ENCODE measurements around the gene CSTF1. TPM values are rescaled to one million over a fixed set of nuclear protein-coding genes. Genes with fewer than 3 reads are reported as not detected.
"Not testable (repeated sequence)": the region's sequence is repeated elsewhere in the genome, so short reads cannot be mapped to it uniquely, and the experiment has no call there.

CSTF1 gene
- total RNA-seq, 1 donor from 2014 or later: 39.1 TPM

- DNase-seq: no peak
These were observed 17.5 kb downstream of the CSTF1 start for GRCh38 chr20:56409956-56410355.

- not testable (repeated sequence) for DNase-seq
These were observed 18.8 kb downstream of the CSTF1 start for GRCh38 chr20:56411287-56411686.

DNA sequence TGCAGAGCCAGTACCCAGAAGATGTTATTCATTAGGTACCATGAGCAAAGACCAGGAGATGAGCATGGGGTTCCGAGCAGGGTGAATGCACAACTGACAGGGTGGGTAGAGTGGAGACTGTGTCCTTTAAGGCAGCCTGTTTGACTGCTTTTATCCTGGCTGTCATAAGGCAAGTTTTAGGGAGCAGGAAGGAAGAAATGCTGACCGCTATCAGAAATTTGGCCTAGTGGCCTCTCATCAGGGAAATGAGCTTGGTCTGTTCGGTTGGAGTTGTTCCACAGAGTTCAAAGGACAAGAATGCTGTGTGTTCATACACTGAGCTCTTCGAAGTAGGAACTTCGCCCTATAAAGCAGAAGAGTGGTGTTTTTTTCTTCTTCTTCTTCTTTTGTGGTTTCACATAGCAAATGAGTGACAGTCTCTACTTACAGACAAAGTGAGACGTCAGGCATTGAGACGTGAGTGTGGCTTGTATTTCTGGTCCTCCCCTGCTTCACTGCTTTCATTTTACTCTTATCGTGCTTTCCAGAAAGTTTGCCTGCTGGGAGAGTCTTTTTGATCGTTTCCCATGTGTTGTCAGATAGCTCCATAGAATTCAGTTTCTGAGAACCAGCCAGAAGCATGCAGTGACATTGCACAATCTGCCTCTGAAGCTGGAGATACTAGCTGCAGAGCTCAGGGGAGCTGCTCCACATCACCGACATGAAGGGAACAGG lies 19.5 kb downstream of the CSTF1 start, which contains the start of gene CASS4:
Gene CASS4, plus strand, starts transcription at position 502 of the 714 bp plus-strand sequence. Its CDS starts 199 bp downstream, at position 701.
- DNase-seq: peak; percentile 37

DNA sequence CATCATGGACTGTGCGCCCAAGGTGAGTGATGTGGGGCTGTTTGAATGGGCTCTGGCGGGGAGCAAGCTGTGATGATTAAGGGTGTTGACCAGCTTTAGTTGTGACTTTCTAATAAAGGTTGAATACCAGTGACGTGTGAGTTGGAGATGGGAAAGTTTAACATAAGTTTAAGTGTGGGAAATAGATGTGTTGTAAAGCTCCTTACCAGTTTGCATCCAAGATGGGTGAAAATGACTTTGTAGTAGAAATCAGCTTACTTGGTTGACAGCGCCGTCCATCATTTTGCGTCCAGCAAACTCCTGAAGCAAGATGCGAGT lies 20.0 kb downstream of the CSTF1 start:
- DNase-seq: no peak

DNA sequence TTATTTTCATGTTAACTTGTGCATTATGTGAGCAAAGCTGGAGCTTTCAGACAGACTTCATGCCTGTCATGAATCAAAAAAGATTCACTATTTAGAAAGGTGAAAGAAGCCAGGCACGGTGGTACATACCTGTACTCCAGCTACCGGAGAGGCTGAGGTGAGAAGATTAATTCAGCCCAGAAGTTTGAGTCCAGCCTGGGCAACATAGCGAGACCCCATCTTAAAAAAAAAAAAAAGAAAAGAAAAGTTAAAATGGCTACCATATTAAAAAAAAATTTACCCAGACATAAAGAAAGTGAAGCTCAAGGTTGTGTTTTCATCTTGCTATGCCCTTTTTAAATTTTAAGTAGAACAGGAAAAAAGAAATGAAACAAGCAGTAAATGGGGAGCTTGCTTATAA lies 20.5 kb downstream of the CSTF1 start:
- no peak for DNase-seq

DNA sequence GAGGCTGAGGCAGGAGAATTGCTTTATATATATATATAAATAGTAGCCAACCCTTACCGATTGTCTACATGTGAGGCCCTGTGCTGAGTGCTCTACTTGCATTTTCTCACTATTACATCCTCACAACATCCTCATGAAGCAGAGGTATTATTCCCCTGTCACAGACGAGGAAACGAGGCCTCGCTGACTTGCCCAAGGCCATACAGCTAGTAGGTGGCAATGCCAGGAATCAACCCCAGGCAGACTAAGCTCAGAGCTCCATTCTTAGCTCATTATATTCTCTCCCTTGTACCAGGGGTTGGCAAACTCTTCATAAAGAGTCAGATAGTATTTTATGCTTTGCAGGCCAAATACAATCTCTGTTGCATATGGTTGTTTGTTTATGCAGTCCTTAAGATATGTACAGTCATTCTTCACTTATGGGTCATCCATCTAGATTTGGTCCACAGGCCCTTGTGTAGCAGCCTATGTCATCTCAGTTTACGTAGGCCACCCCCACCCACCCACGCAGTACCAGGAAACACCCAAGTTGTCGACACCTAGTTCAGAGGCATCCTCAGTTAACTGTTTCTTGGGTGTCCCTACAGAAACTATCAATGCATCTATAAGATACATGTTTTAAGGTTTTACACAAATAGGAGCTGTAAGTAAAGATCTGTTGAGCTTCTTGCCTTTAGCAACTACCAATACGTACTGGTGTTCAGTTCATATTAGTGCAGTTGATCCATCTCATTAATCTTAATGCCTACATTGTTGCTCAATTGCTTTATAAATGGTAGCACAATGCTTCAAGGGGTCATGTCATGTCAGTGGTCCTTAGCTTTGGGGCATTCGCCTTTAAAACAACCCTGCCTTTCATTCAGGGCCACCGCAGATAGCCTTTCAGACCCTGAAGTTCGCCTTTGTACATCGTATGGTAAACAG lies 22.7 kb downstream of the CSTF1 start:
- DNase-seq: no peak

GRCh38 chr20:56417402-56417801 lies 25.0 kb downstream of the CSTF1 start:
- no peak for DNase-seq

DNA sequence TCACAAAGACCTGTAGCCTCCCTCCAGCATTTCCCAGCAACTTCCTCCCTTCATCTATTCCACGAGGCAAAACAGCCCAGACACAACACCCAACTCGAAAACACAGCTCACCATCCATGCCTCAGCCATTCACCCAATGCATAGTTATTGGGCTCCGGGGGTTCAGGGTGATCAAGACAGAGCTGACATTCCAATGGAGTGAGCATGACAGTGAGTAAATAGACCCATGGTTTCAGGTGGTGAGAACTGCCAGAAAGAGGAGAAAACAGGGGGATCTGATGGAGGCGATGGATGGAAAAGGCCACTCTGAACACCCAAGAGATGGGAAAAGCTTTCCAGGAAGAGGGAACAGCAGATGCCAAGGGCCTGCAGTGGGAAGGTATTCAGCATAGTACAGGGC lies 25.5 kb downstream of the CSTF1 start:
- no peak for DNase-seq

GRCh38 chr20:56418385-56418861 lies 26.0 kb downstream of the CSTF1 start:
- DNase-seq: peak; percentile 52

DNA sequence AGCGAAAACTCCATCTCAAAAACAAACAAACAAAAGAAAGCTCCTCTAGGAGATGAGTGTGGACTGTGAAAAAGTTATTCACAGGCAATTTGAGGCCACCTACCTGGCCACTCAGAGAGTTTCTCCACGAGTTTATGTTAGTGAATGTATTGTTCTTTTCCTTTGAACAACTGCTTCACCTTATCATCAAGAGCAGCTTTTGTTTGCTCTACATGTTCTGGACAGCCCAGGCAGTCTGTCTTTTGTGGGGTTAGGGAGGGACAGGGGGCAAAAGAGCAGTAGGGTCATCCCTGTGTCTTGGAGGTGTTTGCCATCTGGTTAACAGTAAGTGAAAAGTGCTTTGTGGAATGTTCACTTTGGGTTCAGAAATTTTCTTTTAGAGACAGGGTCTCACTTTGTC lies 27.6 kb downstream of the CSTF1 start:
- no peak for DNase-seq

DNA sequence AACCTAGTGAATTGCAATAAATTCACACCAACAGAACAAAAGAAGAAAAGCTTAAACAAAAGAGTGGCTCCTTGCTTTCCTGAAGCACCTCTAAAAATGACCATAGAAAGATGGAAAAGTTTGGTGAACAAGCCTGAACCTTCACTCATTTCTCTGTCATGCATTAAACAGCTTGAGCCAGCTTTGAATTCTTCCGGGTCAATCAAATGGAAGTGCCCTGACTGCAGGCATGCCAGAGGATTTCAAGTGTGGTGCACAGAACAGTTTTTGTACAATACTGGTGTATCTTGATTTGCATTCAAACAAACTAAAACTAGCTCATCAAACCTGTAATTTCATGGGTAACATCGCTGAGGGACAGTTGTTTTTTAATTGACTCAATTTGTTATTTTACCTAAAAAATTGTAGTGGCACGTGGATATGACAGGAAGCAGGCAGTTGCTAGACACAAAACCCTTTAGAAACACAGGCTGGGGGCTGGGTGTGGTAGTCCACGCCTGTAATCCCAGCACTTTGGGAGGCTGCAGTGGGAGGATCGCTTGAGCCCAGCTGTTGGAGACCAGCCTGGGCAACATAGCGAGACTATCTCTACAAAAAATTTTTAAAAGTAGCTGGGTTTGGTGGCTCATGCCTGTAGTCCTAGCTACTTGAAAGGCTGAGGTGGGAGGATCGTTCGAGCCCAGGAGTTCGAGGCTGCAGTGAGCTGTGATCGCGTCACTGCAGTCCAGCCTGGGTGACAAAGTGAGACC lies 28.7 kb downstream of the CSTF1 start:
- no peak for DNase-seq

DNA sequence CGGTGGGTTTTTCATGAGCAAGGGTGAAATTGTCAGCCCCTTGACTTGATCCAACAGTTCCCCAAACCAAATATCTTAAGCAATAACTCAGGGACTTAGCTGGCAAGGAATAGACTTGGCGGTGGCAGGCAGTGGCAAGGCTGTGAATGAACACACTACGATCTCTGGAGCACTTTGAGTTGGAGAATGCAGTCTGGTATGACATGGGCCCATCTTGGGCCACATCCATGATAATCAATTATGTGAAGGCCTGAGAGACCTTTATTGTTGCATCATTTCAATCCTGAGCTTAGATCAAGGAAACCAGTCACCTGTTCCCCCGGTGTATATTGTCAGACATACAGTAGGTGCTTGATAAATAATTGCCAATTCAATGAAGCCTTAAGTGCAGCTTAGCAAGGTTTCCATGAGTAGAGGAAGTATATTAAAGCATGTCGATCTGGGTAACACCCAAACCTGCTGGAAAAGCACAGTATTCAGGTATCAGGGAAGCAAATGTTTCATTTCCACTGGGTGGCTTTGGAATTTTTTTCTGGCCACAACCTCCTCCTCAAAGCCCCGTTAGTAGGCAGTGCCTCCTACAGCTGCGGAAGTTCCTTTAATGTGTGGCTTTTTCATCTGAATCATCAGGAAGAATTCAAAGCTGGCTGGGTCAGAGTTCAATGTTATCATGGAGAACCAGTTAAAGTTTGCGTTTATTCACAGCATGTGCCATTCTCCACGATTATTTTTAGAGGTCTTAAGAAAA lies 29.8 kb downstream of the CSTF1 start:
- DNase-seq: peak; percentile 82

DNA sequence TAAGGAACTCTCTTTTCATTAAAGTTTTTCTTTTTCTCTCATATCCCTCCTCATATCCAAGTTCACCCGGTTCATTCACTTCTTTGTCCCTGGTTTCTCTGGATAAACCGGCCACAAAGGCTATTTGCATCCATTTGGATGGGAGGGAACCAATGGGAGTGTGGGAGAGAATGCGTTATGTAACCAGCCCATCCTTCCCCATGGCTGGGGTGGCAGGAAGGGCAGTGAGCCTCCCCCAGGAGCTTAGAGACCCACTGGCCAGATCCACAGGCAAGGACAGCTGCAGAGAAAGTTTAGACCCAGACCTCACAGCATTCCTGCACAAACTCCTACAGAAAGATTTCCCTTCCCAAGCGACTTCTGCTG lies 30.4 kb downstream of the CSTF1 start:
- no peak for DNase-seq

- no peak for DNase-seq
These were observed 30.8 kb downstream of the CSTF1 start for GRCh38 chr20:56423211-56423610.

- DNase-seq: no peak
These were observed 31.4 kb downstream of the CSTF1 start for GRCh38 chr20:56423886-56424285.

DNA sequence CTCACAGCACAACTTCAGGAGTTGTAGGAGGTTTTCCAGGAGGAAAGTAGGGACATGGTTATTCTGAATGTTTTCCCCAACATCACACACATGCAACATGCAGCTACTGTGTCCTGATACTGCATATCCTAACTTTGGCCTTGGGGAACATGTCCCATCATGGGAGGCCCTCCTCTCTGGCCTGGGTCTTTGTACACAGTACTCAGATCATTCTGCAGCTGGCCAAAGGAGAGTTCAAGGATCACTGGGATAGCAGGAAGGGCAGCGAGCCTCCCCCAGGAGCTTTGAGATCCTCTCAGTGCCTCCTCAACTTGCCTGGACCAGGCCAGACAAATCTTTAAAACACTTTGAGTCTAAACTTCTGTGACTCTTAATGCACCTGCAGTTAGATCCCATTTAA lies 32.5 kb downstream of the CSTF1 start:
- no peak for DNase-seq

- DNase-seq: no peak
These were observed 33.6 kb downstream of the CSTF1 start for GRCh38 chr20:56426026-56426425.

DNA sequence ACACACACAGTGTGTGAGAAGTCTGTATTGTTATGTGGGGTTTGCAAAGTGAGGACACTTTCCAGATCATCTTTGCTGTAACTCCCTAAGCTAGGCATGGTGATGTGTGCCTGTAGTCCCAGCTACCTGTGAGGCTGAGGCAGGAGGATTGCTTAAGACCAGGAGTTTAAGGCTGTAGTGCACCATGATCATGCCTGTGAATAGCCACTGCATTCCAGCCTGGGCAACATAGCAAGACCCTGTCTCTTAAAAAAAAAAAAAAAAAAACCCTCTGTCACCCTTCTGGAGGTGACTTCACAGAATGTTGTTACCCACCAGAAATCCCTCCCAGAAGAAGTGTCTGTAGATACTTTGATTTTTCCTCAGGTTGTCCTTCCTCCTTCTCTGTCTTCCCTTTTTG lies 34.5 kb downstream of the CSTF1 start:
- DNase-seq: no peak

GRCh38 chr20:56427797-56428196 lies 35.4 kb downstream of the CSTF1 start:
- DNase-seq: no peak

DNA sequence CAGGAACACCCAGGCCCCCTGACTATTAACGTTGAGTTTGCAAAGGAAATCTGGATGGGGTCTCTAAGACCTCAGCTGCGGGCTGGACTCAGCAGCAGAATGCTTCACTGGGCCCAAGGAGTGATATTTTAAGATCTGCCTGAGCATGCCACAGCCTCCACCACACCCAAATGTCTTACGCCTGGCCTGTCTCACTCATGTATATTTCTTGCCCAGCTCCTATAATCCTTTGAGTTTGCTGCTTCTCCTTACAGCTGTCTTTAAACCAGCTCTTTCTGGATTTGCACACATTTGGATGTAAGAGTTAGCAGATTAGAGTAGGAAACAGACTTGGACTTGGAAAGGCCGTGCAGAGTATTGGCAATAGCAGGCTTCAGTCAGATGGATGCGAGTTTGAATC lies 36.0 kb downstream of the CSTF1 start:
- DNase-seq: no peak

GRCh38 chr20:56428881-56429280 lies 36.4 kb downstream of the CSTF1 start:
- DNase-seq: no peak

GRCh38 chr20:56429502-56429901 lies 37.1 kb downstream of the CSTF1 start:
- DNase-seq: peak; percentile 56
